GM11168 (cell line): Measurements from ENCODE around the gene C16orf87.
"Not testable (repeated sequence)": the region's sequence is repeated elsewhere in the genome, so short reads cannot be mapped to it uniquely, and the experiment has no call there.

Source experiments
- in situ Hi-C: fragments of 300-500 bp; cut with MboI; formaldehyde crosslinking; loops from one replicate; pipeline ENCODE4 v1.12.0; 2022; ENCODE audit warnings: low sequenced_read_pairs; ENCODE audit not compliant: unreplicated experiment

Gene C16orf87, protein sequence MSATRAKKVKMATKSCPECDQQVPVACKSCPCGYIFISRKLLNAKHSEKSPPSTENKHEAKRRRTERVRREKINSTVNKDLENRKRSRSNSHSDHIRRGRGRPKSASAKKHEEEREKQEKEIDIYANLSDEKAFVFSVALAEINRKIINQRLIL

DNA sequence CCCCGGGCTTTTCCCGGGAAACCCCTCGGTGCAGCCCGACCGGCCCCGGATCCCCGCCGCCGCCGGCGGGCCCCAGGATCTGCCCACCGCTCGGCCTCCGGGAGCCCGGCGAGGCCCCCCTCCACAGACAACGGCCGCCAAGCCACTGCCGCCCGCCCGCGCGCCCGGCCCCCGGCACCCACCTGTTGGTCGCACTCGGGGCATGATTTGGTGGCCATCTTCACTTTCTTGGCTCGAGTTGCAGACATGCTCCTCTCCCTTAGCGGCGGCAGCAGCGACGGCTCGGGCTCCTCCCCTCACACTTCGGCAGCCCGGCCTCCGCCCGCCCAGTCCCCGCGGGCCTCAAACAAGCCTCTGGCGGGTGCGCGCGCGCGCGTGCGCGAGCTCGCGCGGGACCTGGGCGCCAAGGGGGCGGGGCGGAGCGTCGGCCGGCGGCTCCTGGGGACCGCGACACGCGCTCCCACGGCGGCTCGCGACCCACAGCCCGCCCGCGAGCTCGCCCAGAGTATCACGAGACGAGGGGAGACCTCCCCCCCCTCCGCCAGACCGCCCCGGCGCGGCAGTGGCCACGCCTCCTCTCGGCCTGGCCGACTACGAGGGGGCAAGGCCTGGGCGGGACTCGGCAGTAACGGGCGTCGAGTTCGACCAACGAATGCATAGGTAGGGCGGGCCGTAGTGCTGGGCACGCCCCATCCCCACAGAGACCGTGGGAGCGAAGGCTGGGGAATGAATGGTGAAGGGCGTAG lies at the start of gene C16orf87:
Gene C16orf87, minus strand, starts transcription at position 279 of the 746 bp plus-strand sequence. Its CDS starts 31 bp downstream, at position 248.
- in situ Hi-C loops: no loop called here

DNA sequence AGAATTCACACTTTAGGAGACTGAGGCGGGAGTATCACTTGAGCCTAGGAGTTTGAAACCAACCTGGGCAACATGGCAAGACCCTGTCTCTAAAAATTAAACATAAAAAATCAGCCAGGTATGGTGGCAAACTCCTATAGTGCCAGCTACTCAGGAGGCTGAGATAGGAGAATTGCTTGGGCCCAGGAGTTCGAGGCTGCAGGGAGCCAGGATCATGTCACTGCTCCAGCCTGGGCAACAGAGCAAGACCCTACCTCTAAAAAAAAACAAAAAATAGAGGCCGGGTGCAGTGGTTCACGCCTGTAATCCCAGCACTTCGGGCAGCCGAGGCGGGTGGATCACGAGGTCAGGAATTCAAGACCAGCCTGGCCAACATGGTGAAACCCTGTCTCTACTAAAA lies 44.3 kb upstream of the C16orf87 start:
- in situ Hi-C loops: no loop called here

DNA sequence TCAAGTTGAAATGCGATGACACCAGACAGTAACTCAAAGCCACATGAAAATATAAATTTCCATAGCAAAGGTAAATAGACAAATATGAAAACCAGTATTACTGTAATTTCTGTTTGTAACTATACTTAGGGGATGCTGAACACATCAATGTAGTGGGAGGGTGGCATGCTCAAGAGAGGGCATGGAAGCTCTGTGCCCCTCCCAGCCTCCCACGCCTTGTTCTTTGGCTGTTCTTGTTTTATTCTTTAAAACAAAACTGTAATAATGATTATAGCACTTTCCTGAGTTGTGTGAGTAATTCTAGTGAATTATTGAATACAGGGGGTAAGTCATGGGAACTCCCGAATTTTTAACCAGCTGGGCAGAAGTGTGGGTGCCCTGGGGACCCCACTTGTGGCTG lies 42.2 kb upstream of the C16orf87 start:
- in situ Hi-C loops: no loop called here

DNA sequence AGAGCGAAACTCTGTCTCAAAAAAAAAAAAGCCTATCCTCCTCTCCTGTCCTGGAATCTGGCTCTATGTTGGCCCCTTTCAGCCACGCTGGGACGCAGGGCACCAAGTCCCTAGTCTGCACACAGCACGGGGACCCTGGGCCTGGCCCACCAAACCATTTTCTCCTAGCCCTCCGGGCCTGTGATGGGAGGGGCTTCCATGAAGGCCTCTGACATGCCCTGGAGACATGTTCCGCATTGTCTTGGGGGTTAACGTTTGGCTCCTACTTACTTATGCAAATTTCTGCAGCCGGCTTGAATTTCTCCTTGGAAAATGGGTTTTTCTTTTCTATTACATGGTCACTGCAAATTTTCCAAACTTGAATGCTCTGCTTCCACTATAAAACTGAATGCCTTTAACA lies 40.6 kb upstream of the C16orf87 start:
- in situ Hi-C loops: no loop called here

DNA sequence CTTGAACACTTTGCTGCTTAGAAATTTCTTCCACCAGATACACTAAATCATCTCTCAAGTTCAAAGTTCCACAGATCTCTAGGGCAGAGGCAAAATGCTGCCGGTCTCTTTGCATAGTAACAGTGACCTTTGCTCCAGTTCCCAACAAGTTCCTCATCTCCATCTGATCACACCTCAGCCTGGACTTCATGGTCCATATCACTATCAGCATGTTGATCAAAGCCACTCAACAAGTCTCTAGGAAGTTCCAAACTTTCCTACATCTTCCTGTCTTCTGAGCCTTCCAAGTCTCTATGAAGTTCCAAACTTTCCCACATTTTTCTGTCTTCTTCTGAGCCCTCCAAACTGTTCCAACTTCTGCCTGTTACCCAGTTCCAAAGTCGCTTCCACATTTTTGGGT lies 37.9 kb upstream of the C16orf87 start:
- in situ Hi-C loops: not testable (repeated sequence)

DNA sequence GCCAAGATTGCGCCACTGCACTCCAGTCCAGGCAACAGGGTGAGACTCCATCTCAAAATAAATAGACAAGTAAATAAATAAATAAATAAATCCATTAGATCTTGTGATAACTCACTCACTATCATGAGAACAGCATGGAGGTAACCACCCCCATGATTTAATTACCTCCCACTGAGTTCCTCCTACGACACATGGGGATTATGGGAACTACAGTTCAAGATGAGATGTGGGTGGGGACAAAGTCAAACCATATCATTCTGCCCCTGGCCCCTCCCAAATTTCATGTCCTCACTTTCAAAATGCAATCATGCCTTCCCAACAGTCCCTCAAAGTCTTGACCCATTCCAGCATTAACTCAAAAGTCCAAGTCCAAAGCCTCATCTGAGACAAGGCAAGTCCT lies 36.5 kb upstream of the C16orf87 start:
- in situ Hi-C loops: not testable (repeated sequence)

DNA sequence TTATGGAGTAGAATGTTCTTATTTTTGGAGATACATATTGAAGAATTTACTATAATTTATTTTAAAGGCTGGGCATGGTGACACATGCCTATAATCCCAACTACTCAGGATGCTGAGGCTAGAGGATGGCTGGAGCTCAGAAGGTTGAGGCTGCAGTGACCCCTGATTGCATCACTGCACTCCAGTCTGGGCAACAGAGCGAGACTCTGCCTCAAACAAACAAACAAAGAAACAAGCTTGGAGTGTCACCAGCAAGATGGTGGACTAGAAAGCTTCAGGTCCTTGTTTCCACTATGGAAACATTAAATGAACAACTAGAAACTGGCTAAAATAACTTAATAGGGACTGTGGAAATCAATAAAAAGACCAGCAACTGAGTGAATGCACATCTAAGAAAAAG lies 35.3 kb upstream of the C16orf87 start:
- in situ Hi-C loops: no loop called here

DNA sequence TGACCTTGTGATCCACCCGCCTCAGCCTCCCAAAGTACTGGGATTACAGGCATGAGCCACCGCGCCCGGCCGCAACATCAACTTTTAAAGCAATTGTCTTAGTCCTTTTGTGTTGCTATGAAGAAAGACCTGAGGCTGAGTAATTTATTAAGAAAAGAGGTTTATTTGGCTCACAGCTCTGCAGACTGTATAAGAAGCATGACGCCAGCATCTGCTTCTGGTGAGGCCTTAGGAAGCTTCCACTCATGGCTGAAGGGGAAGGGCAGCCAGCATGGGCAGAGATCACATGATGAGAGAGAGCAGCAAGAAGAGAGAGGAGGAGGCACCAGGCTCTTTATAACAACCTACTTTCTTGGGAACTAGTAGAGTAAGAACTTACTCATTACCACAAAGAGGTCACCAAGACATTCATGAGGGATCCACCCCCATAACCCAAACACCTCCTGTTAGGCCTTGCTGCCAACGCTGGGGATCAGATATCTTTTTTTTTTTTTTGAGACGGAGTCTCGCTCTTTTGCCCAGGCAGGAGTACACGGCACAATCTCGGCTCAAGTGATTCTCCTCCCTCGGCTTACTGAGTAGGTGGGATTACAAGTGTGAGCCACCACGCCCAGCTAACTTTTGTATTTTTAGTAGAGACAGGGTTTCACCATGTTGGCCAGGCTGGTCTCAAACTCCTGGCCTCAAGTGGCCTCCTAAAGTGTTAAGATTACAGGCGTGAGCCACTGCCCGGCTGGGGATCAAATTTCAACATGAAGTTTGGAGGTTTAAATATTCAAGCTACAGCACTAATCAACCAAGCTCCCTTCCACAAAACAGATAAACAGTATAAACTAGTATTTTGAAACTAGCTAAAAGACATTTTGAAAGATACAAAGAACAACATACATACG lies 31.8 kb upstream of the C16orf87 start:
- in situ Hi-C loops: loop anchor here (5.0 kb wide), 1 partner anchor 54 kb away; no protein-coding TSS in a partner anchor

DNA sequence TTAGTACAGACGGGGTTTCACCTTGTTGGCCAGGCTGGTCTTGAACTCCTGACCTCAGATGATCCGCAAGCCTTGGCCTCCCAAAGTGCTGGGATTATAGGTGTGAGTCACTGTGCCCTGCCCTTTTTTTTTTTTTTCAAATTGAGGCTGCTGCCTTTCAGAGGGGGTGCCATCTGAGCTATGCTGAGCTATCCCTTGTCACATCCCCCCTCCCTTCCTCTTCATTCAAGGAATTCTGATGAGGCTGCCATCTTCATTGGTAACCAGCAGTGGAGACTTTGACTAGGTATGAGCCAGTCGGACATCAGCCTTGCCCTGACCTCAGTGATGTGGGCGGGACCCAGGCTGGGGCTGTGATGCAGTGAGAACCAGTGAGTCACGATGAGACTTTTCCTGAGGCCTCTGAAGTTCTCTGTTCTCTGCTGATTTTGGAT lies 28.8 kb upstream of the C16orf87 start:
- in situ Hi-C loops: loop anchor here (5.0 kb wide), 1 partner anchor 58 kb away; no protein-coding TSS in a partner anchor

DNA sequence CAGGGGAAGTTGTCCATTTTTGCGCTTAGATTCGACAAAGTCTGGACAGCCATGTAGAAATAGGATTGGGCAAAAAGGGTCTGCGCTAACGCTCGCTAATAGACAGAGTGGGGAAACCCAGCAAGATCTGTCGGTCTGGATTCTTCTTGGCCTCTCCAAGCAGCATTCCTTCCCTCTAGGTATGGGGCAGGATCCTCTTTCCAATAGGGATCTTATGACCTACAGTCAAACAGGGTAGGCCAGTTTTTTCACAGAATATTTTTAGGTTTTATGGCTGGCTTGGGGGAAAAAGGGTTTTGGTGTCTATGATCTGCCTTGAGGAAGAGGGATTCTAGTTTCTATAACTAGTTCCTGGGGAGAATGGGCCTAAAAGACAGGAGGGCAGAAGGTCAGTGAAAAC lies 27.2 kb upstream of the C16orf87 start:
- in situ Hi-C loops: no loop called here

DNA sequence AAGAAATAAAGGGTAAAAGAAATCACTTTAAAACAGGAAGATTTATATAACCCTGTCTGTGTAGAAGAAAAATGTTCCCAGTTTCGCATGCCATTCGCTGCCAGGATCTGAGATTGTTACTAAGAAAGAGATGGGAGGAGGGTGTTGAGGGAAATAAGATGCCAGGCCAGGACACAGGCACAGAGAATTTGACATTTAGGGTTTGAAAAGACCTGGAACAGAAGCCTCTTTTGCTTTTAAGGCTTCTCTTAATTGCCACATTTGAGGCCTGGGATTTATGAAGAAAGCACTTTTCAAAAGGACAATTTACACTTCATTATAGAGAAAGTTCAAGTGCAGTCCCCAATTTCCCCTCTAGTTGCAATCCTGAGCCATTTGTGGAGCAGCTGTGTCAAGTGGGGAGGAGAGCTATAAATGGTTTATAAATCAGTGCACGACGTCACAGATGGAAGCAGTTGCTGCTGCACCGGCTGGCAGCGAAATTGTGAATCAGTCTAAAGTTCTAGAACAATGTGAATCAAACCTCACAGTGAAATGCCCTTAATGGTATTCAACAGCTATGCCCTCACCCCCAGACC lies 26.5 kb upstream of the C16orf87 start:
- in situ Hi-C loops: no loop called here

DNA sequence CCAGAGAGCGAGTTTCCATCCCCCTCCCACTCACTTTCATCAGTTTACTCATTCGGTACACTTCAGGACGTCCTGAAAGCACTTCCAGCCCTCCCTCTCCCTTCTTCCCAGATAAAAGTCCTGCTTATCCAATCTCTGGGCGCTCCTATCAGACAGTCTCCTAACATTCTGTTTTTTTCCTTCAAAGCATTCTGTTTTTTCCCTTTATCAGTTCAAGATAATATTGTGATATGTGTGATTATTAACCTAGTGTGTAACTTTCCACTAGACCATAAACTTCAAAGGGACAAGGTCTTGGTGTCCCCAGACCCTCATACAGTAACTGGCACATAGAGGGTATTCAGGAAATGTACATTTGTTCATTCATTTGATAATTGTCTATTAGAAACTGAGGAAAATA lies 24.4 kb upstream of the C16orf87 start:
- in situ Hi-C loops: no loop called here

DNA sequence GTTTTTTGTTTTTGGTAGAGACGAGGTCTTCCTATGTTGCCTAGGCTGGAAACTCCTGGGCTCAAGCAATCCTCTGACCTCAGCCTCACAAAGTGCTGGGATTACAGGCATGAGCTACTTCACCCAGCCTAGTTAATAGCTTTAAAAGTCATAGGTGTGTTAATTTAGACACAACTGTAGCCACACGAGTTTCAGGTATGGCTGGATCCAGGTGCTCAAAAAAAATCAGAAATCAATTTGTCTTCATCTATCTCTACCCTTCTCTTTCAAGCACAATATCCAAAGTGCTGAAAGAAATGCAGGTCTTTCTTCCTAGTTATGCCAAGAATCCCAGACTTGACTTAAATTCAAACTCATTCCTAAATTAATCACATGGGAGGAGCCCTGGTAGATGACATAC lies 23.9 kb upstream of the C16orf87 start:
- in situ Hi-C loops: no loop called here

DNA sequence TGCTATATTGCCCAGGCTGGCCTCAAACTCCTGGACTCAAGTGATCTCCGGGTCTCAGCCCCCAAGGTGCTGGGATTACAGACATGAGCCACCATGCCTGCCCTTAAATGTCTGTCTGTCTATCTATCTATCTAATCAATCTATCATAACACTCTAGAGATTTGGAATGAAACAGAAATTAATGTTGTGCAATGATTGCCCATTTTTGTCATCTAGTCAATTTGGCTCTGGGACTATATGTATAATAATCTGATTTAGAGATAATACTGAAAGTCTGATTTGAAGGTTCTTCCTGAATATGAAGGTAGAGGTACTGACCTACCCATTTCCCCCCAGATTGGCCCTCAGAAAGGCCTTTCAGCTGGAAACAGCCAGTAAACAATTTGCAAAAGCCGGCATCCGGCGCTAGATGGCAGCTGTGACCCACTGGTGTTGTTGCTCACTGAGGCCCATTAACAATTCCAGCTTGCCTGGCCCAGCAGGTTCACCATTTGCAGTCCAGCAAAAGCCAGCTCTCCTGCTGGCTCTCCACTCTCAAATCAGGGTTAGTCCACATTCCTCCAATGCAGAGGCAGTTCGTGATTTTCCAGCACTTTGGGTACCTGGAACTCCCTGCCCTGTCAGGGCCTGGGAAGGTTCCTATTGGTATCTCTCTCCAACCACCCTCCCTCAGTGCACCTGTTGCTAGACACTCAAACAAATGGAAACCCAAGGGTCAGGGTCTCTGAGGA lies 22.9 kb upstream of the C16orf87 start:
- in situ Hi-C loops: no loop called here

DNA sequence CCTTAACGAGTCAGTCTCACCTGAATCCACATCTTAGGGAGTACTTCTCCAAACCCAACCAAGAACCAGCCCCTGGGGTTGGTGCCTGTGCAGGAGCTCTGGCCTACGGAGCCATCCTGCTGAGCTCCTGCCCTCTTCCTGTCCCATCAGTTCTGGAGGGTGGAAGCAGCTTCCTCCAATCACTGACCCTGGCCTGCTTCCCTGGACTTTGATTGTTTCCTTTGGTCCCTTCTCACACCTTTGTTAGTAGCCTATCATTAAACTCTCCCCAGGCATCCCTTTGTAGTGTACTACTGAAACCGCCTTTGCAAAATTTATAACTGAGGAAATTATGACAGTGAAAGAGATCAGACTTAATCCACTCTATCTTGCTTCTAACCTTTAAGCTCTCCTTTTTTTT lies 21.1 kb upstream of the C16orf87 start:
- in situ Hi-C loops: no loop called here

DNA sequence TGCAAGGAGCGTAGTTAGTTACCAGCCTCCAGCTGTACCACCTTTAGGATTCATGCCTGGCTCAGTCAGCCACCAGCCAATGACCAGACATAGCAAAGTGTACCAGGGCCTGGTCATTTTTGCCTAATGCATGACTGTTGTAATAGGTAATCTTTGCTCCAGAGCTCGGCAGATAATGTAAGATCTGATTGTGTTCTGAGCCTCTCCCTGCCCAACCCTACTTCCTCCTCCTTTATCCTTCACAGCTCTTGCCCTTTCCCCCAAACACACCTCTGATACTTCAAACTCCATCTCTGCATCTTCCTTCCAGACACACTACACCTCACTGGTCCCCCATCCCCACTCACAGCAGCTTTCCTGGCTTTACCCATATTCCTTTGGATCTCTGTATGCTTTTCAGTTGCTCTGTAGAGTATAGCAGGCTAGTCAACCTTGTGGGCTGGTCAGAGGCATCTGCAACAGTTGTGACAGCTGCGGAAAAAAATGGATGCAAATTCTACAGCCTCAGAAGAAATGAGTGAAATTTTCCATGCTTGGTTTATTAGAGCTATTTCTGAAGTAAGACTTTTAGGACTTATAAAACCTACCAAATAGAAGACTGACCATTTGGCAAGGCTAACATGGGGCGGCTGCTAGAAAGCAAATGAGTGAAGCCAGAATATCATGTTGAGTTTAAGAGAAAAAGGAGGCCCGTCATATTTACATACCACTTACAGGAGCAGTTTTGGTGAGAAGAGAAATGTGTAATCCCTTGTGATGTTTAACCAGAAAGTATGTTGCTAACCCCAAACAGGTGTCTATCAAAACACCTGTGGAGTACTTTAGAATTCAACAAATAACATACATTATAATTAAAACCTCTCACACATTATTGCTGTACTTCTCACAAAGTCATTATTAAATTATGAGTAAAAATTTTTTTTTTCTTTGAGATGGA lies 19.9 kb upstream of the C16orf87 start:
- in situ Hi-C loops: no loop called here

DNA sequence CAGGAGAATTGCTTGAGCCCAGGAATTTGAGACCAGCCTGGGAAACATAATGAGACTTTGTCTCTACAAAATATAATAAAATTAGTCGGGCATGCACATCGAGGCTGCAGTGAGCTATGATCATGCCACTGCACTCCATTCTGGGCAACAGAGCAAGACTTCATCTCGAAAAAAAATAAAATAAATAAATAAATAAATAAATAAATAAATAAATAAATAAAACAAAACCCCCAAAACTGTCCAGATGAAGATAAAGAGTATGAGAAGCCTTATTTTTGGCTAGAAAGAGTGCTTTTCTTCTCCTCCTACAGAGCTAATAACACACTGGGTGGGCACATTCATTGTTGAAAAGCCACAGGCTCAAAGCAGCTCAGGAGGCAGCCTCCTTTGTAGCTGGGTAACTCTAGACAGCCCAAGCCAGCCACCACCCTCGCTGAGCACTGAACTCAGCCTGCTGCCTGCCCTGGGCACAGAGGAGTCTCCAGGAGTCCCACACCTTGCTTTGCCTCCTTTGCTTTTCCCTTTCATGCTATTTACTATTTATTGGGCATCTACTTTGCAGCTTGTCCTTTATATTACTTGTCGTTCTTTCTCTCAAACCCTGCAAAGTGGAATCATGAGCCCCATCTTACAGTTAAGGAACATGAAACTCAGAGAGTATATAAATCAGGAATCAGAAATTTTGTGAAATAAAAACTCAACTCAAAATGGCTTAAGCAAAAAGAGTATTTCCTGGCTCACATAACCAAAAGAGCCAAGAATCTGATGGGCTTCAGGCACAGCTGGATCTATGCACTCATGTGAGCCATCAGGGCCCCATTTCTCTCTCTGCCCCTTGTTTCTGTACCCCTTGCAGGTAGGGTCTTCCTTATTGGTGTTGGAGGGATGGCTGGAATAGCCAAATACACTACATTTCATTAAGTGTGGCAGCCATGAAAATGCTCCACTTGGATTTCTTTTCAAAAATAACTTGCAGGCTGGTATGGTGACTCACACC lies 18.1 kb upstream of the C16orf87 start:
- in situ Hi-C loops: no loop called here

DNA sequence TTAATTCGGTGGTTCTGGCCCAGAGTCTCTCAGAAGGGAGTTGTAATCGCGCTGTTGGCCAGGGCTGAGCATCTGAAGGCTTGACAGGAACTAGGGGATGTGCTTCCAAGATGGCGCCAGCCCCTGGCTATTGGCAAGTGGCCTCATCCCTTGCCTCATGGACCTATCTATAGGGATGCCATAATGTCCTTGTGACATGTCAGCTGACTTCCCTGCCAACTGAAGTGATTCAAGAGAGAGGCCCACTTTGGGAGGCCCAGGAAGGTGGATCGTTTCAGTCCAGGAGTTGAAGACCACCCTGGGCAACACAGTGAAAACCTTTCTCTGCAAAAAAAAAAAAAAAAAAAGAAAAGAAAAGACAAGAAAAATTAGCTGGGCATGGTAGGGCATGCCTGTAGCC lies 15.0 kb upstream of the C16orf87 start:
- in situ Hi-C loops: no loop called here
